ENCODE results near the gene RSPO4.

Gene RSPO4

GRCh38 chr20:926670-927069 is 75.4 kb downstream of the RSPO4 start:
- CTCF ChIA-PET: no interaction called here
- no peak for DNase-seq (ENCODE audit: low read depth, low spot score)
- TF ChIP-seq, protein P1, sequence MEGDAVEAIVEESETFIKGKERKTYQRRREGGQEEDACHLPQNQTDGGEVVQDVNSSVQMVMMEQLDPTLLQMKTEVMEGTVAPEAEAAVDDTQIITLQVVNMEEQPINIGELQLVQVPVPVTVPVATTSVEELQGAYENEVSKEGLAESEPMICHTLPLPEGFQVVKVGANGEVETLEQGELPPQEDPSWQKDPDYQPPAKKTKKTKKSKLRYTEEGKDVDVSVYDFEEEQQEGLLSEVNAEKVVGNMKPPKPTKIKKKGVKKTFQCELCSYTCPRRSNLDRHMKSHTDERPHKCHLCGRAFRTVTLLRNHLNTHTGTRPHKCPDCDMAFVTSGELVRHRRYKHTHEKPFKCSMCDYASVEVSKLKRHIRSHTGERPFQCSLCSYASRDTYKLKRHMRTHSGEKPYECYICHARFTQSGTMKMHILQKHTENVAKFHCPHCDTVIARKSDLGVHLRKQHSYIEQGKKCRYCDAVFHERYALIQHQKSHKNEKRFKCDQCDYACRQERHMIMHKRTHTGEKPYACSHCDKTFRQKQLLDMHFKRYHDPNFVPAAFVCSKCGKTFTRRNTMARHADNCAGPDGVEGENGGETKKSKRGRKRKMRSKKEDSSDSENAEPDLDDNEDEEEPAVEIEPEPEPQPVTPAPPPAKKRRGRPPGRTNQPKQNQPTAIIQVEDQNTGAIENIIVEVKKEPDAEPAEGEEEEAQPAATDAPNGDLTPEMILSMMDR (IDR thresholded peaks at IDR 0.05; ENCODE audit: insufficient read depth, low read length, missing control alignments): no peak
- POLR2A ChIA-PET: no interaction called here
- no peak overlapping the region for H3K4me3 ChIP-seq (ENCODE audit: low read depth, low read length)

DNA sequence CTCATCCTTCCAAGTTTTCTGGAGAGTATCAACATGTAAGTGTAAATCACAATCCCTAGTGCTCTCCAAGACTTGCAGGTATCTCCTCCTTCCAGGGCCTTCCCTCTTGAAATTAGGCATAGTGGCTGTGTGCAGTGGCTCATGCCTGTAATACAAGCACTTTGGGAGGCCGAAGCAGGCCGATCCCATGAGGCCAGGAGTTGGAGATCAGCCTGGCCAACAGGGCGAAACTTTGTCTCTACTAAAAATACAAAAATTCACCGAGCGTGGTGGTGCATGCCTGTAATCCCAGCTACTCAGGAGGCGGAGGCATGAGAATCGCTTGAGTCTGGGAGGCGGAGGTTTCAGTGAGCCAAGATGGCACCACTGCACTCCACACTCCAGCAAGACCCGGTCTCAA is 76.6 kb downstream of the RSPO4 start:
- POLR2A ChIA-PET: no interaction called here
- no peak overlapping the region for H3K4me3 ChIP-seq (ENCODE audit: low read depth, low read length)
- CTCF ChIA-PET: no interaction called here
- no peak for DNase-seq (ENCODE audit: low read depth, low spot score)
- TF ChIP-seq, protein P1 (IDR thresholded peaks at IDR 0.05; ENCODE audit: insufficient read depth, low read length, missing control alignments): no peak

DNA sequence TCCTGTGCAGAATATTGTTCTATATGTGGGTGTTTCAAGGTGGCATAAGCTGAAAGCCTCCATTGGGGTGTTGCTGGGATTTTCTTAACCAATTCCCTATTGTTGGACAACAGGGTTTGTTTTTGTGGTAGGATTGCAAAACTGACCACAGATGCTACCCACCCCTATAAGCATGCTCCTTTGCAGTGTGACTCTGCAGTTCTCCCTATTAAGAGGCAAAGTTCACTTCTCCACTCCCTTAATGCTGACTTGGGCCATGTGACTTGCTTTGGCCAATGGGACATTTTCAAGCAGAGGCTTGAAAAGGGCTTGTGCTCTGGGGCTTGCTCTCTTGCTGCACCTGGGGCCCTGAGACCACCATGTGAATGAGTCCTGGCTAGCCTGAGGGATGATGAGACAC is 77.5 kb downstream of the RSPO4 start:
- ChIA-PET POLR2A (no interaction called here), CTCF (no interaction called here)
- TF ChIP-seq, protein P1 (IDR thresholded peaks at IDR 0.05; ENCODE audit: insufficient read depth, low read length, missing control alignments): no peak
- no peak overlapping the region for H3K4me3 ChIP-seq (ENCODE audit: low read depth, low read length)
- no peak for DNase-seq (ENCODE audit: low read depth, low spot score)

GRCh38 chr20:922781-923180 is 79.3 kb downstream of the RSPO4 start:
- no peak for DNase-seq (ENCODE audit: low read depth, low spot score)
- POLR2A ChIA-PET: no interaction called here
- no peak overlapping the region for H3K4me3 ChIP-seq (ENCODE audit: low read depth, low read length)
- TF ChIP-seq, protein P1 (IDR thresholded peaks at IDR 0.05; ENCODE audit: insufficient read depth, low read length, missing control alignments): no peak
- CTCF ChIA-PET: no interaction called here

GRCh38 chr20:921068-921467 is 81.0 kb downstream of the RSPO4 start:
- TF ChIP-seq, protein P1 (IDR thresholded peaks at IDR 0.05; ENCODE audit: insufficient read depth, low read length, missing control alignments): no peak
- H3K4me3 ChIP-seq (ENCODE audit: low read depth, low read length): no peak overlapping the region
- CTCF ChIA-PET: no interaction called here
- POLR2A ChIA-PET: no interaction called here
- no peak for DNase-seq (ENCODE audit: low read depth, low spot score)

DNA sequence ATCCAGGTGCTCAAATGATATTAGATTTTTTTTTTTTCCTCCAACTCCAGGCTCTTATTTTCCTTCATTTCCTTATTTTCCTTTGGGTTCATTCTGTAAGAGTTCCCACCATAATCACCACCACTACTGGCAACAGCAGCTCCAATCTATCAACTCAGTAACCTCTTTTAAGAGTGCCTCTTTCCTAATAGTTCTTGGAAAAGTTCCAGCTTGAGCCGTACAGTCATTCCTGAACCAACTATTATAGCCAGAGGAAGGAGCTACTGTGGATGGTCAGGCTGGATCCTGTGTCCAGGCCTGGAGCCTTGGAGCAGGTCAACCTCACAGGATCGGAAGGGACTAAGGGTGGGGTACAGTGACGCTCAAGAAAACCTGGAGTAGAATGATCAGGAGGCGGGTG is 81.8 kb downstream of the RSPO4 start:
- ChIA-PET CTCF (no interaction called here), POLR2A (no interaction called here)
- DNase-seq (ENCODE audit: low read depth, low spot score): no peak
- no peak overlapping the region for H3K4me3 ChIP-seq (ENCODE audit: low read depth, low read length)
- TF ChIP-seq, protein P1 (IDR thresholded peaks at IDR 0.05; ENCODE audit: insufficient read depth, low read length, missing control alignments): no peak

All from AG04449 (cell line).